Measurements from ENCODE around the gene SSTR4.

DNA sequence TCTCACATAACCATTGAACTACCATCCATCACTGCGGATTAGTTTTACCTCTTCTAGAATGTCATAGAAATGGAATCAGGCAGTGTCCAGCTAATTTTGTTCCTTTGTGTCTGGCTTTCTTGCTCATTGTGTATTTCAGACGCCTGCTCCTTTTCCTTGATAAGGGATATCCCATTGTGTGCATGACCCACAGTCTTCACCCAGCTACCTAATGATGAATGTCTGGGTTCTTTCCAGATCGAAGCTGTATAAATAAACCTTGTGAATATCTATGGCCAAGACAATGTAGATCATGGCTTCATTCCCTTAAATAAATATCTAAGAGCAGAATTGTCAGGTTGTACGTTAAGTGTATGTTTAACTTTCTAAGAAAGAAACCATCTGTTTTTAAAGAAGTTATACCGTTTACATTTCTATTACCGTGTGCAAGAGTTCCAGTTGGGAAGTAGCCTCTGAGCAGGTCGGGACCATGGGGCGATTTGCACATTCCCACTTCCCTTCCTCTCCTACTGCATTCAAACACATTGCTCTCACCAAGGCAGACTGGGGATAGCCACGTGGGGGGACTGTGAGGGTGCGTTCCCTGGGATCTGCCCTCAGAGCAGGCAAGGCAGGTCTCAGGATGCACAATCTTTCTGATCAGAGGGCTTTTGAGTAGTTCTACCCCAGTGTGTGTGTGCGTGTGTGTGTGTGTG is 37.9 kb downstream of the SSTR4 start:
- TF ChIP-seq, protein P1, sequence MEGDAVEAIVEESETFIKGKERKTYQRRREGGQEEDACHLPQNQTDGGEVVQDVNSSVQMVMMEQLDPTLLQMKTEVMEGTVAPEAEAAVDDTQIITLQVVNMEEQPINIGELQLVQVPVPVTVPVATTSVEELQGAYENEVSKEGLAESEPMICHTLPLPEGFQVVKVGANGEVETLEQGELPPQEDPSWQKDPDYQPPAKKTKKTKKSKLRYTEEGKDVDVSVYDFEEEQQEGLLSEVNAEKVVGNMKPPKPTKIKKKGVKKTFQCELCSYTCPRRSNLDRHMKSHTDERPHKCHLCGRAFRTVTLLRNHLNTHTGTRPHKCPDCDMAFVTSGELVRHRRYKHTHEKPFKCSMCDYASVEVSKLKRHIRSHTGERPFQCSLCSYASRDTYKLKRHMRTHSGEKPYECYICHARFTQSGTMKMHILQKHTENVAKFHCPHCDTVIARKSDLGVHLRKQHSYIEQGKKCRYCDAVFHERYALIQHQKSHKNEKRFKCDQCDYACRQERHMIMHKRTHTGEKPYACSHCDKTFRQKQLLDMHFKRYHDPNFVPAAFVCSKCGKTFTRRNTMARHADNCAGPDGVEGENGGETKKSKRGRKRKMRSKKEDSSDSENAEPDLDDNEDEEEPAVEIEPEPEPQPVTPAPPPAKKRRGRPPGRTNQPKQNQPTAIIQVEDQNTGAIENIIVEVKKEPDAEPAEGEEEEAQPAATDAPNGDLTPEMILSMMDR (IDR thresholded peaks at IDR 0.05): no peak
- TF ChIP-seq POLR2A (IDR thresholded peaks at IDR 0.05): no peak

All from Peyer's patch (tissue), 4 donors.